Measurements from ENCODE around the gene OPCML.

- TF ChIP-seq CTCF (IDR thresholded peaks at IDR 0.05; ENCODE audit: low read length) (no peak), EZH2 (IDR thresholded peaks at IDR 0.05; ENCODE audit: borderline replicate concordance, low read length) (no peak)
Observed at GRCh38 chr11:133386262-133386661, 146.0 kb downstream of the OPCML start.

Data from OCI-LY1 (cell line).